Activated CD4-positive, CD25-positive, alpha-beta regulatory T cell treated with anti-CD3 and anti-CD28 coated beads, Interleukin-2, amount 50 U/mL, for 24 hours (primary cell): Measurements from ENCODE around the gene PDE2A.
A peak's percentile ranks its signal among the peaks of the same experiment; 100 is the strongest.

Experiments
- ATAC-seq, 2 donors: fragments of 150-1000 bp; cut with Tn5 transposase; one replicate each; pipeline ENCODE4 v1.10.0; 2021; ENCODE audit warnings: mild to moderate bottlenecking in 1 of 2, moderate library complexity in 1 of 2

Gene PDE2A

DNA sequence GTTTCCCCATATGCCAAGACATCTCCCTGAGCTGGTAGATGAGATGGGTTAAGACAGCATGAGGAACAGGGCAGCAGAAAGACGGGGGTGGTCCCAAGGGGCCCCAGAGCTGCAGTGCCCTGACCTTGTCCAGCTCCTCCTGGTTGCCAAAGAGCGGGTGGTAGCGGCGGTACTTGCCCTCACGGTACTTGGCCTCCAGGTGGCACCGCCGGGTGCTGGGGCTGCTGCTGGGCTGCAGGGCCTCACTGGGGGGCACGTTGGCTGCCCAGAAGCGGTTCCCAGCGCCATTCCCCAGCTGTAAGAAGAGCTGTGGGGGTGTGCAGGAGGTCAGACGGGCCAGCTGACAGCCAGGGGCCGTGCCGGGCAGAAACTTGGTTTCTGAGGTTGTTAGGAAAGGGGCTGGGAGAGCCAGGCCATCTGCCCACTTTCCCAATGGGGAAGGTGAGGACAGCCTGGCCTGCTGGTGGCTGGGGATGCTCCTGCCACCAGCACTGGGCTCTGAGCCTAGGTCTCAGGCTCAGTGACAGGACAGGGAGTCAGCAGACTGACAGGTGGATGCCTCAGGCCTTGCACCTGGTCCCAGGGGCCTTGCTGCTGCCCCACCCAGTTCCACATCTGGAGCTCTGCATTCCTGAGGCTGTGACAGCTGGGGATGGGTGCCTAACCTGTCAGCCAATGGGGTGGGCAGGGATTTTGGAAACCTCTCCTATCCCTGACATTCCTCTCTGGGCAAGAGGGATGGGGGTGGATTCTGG lies 30.0 kb upstream of the PDE2A start:
- ATAC-seq = no peak

DNA sequence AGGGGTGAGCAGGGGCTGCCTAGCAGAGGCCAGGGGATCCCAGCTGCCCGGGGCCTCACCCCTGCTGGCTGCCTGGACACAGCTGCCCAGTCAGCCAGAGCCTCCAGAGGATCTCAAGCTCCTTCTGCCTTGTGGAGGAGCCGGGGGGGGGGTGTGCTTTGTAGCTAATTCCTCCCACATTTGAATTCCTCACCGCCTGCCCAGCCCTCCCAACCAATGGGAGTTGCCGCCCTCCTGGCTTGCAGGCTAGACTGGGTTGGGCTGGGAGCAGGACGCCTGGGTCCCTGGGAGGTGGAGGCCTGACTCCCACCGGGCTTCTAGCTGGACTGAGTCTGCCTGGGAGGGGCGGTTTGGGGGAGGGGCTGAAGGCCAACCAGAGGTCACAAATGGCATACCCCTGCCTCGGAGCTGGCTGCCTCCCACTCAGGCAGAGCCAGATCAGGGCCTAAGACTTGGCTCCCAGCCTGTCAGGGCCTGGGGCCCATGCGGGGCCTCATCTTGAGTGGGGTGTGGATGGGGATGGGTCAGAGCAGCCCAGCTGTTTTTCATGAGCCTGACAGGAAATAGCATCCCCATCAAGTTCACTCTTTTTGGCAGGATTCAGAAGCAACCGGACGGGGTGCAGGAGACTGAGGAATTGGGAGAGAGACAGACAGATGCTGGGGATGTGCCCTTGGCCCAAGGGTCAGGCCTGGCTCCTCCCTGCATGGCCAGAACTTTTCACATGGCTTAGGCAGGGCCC lies 29.2 kb upstream of the PDE2A start:
- no peak for ATAC-seq

DNA sequence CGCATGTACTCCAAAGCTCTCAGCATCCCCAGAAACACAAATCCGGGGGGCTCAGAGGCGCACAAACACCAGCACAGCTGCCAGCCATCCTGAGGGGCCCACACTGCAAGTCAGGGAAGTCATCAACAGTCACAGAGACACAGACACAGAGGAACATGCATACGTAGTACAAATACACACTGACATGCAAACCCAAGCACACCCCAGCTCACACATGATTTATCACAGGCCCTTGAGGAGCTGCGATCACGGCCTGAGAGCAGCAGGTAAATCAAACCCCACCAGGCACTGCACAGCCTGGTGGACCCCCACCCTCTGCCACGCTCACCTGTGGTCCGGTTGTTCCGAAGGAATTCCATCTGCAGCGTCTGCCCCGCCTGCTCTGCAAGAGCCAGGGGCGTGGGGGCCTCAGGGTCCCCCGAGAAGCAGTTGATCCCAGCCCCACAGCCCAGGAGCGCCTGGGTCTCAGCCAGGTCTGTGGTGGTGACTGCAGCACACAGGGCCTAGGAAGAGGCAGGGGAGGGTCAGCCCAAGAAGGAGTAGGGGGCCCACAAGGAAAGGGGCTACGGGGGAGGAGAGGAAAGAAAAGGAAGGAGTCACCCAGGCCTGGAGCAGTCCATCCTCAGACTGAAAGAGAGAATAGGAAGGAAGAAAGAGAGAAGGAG lies 28.5 kb upstream of the PDE2A start:
- no peak for ATAC-seq

DNA sequence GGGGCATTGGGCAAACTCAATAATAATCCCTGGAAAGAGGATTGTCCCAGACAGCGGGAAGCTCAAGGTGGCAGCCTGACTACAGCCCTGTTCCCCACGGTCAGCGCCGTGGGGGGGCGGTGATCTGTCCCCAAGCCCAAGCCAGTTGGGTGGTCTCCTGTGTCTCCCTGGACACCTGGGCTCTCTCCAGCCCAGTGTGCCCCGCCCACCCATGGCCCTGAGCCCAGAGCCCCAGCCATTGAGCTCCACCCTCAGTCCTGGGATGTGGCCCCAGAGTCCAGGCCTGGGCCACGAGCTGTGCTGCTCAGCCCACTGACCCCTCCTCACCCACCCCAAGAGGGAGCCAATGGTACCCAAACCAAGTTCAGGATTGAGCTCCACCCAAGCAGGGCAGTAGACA lies 27.9 kb upstream of the PDE2A start:
- no peak for ATAC-seq

DNA sequence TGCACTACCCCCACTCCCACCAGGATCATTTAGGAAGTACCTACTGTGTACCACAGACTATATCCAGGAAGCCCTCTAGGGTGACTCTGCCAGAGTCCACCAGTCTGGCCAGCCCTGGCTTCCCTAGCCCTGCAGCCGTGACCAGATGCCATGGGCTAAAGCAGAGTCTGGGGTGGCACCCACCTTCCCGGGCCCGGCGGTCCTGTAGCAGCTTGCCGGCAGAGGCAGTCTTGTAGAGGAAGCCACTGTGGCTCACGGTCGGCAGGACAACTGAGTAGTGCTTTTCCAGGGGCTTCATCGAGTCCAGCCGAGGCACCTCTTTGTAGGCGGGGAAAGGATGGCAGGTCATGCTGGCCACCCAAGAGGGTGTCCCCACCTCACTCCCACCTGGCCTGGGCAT lies 27.2 kb upstream of the PDE2A start:
- ATAC-seq = no peak

DNA sequence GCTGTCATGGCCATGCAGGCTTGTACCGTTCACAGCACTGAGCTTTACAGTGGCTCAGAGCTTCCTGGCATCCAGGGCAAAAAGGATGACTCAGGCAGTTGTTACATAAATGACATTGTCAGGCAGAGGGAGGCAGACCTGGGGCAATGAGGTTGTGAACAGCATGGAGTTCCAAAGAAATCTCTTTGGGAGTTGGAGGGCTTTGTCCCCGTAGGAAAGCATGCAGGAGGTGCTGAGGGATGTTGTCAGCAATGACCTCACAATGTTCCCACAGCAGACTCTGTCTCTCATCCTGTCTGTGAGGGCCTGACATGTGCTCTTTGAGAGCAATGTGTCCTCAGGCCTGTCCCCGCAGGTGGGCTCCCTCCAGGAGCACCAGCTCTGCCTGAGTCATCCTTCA lies 25.9 kb upstream of the PDE2A start:
- no peak for ATAC-seq

DNA sequence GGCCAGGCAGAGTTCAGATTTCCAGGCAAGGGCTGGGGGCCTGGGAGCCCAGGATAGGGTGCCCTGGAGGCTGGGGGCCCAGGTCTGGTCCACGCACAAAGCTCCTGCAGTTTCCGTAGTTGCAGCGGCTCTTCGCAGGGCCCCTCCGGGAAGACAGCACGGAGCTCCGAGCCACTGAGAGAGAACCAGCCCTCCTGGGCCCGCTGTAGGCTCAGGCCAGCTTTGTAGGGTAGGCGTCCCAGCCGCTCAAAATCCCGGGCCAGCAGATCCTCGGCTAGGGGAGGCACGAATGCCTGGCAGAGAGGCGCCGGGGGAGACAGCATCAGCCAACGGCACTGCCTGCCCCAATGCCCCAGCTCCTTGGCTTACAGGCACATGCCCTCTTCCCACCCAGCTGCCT lies 23.6 kb upstream of the PDE2A start:
- no peak for ATAC-seq

DNA sequence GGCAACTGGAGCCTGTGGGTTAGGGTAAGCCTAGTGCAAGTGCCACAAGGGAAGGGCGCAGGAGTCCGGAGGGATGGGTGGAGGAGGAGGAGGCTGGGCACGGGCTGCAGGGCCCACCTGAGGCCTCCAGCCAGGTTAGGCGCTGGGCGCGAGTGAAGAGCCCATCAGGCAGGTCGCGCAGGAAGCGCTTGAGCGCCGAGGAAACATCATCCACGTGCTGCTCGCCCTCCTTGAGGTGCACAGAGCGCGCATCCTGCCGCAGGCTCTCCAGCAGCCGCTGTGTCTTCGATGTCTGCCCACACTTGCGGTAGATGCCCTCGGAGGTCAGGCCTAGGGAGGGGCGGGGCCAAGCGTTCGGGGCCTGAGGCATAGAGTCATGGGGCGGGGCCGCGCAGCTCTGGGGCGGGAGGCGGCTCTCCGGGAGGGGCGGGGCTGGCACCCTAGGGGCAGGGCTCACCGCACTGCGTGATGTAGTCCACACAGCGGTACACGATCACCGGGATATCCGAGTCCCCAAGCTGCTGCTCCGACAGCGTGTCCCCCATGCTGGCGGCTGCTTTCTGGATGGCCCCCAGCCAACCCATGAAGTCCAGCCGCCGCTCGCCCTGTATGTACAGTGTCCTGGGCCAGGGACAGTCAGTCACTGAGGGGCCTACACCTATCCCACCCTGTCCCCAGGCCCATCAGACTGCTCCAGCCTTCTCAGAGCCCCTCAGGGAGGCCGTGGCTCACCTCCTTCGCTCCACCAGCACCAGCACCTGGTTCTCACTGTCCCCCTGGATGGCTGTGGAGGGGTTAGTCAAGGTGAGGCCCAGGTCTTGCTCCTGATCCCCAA lies 22.9 kb upstream of the PDE2A start:
- ATAC-seq = no peak

DNA sequence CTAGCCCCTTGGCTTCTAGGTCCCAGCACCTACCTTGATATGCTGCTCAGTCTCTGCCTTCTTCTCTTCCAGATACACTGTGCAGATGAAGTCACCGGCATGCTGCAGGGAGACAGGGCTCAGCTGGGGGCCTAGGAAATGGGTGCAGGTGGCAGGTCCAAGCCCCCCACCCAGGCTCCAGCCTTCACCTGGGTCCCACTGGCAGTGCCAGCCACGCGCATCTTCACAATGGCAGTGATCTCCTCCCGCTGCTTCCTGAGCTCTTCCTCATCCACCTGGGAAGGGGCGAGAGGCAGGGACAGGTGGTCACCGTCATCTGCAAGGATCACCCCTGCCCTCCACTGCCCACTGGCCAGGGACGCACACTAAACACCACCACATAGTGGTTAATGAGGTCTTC lies 21.1 kb upstream of the PDE2A start:
- ATAC-seq = no peak

DNA sequence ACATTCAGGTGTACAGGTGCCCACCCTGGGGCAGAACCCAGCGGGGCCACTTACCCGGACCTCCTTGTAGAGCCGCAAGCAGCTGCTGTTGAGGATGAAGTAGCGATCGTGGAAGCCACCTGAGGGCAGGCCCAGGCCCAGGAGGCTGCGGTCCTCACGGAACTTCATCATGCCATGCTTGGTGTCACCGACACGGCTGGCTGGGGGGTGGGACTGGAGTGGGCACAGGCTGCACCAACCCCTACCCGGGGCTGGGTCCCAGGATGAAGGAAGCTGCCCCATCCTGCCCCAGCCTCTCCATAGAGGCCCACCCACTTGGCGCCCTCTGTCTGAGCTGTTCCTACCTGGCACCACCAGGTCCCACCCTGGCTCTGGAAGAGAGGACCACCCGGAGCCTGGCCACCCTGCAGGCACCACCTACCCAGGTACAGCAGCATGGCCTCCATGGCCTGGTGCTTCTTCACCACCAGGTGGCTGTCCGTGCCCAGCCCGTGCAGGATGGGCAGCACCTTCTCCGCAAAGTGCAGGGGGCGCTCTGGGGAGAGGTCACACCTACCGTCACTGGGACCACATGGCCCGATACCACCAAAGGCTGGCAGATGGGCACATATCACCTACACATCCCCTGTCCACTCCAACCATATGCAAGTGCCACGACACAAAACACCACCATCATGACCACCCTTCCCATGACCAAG lies 19.2 kb upstream of the PDE2A start:
- ATAC-seq = no peak

DNA sequence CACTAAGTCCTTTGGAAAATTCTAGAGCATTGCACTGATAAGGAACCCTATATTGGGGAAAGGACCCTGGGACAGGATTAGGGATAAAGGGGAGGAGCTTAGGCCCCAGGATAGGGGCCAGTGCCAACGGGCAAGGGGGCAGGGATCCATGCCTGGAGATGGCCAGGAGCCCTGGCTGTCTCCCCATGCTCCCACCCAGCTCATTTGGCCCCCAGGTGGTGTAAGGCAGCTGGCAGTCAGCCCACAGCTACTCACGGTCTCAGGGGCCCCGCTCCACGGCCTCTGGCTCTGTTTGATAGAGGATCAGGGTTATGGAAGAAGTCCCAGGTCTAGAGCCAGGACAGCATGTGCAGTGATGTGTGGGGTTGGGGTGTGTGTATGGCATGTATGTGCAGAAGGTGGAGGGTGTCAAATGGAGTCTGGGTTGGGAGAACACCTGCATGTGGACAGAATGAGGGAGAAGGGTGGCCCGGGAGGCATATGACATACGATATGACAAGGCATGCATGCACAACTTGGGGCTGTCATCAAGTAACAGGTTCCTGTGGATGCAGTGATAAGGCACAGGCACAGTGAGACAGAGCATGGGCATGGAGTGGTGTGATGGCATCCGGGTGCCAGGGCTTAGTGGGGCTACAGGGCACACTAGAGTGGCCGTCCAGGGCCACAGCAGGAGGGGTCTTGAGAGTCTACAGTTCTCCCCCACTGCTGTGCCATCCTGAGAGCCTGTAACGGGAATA lies 18.4 kb upstream of the PDE2A start:
- no peak for ATAC-seq

DNA sequence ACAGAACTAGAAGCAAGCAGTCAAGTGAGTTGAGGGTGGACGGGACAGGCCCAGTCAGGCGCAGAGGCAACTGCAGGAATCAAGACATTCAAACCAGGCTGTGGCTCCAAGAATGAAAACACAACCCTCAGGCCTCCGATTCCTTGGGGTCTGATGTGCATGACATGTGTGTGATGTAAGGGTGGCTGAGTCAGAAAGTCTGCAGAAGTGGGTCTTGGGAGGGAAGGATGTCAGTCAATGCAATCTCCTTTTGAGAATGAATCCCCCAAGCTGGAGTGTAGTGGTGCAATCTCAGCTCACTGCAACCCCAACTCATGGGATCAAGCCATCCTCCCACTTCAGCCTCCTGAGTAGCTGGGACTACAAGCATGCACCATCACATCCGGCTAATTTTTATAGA lies 15.9 kb upstream of the PDE2A start:
- no peak for ATAC-seq

DNA sequence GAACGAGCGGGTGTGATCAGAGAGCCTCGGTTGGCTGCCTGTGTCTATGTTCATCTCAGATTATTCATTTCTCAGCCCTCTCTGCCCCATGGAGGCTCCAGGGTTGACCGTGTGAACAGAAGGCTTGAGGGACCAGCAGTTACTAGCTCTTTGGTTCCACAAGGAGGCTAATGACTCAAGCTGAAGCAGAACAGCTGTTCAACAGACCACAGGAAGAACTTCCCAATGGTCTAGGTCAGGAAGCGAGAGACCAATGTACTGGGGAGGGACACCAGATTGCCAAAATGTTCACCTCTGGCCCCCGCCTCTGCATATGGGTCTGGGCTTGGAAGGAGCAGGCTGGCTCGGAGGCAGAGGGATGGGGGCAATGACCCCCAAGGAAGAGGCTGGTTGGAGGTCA lies 14.7 kb upstream of the PDE2A start:
- no peak for ATAC-seq

DNA sequence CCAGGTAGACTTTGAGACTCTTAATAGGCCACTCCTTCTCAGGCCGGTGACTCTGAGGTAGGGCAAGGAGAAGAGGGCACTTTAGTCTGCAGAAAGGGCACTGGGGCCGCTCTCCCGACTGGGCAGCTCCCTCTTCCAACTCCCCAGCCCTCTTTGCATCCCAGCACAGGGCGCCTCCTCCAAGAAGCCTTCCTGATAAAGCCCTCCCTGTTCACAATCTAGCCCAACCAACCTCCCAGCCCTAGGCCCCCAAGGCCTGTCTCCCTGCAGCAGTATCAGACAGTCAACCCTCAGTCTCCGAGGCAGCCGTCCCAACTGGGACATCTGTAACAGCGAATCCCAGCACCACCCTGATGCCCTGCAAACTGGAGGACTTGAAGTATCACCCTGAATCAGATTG lies 14.3 kb upstream of the PDE2A start:
- no peak for ATAC-seq

DNA sequence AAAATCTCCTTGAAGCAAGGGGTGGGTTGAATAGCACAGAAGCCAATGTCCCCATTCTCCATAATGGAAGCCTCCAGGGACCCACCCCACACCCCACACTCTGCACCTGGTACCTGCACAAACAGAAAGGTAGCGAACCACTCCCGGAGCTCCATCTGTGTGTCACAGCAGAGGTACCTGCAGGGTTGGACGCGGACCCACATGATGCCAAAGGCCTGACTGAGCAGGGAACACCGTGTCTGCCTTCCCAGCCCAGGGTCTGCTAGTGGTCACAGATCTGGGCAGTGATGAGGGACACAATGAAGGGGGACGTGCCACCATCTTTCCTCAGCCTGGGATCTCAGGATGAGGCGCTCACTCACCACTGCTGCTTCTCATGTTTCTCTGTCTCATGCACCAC lies 13.1 kb upstream of the PDE2A start:
- no peak for ATAC-seq

DNA sequence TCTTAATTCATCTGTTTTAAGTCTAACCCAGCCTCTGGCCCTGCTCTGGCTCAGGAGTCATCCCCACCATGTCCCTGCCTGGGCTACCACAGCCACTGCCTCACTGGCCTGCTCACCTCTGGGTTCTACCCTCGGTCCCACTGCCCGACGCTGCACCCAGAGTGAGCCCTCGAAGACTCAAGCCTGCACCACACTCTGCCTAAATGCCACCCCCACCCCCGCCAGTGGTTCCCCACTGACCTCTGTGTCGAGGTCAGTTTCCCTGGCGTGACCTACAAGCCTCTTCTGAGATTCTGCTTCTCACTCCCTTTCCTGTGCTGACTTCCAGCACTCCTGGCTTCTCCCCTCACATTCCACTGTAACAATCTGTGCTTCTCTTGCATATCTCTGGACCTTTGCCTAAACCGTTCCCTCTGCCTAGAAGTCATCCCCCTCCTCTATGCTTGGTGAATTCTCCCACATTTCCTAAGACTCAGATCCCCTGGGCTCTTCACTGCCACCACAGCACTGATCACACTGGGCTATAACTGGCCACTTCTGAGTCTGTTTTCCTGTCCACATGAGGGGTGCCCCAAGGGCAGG lies 12.5 kb upstream of the PDE2A start:
- ATAC-seq = no peak

DNA sequence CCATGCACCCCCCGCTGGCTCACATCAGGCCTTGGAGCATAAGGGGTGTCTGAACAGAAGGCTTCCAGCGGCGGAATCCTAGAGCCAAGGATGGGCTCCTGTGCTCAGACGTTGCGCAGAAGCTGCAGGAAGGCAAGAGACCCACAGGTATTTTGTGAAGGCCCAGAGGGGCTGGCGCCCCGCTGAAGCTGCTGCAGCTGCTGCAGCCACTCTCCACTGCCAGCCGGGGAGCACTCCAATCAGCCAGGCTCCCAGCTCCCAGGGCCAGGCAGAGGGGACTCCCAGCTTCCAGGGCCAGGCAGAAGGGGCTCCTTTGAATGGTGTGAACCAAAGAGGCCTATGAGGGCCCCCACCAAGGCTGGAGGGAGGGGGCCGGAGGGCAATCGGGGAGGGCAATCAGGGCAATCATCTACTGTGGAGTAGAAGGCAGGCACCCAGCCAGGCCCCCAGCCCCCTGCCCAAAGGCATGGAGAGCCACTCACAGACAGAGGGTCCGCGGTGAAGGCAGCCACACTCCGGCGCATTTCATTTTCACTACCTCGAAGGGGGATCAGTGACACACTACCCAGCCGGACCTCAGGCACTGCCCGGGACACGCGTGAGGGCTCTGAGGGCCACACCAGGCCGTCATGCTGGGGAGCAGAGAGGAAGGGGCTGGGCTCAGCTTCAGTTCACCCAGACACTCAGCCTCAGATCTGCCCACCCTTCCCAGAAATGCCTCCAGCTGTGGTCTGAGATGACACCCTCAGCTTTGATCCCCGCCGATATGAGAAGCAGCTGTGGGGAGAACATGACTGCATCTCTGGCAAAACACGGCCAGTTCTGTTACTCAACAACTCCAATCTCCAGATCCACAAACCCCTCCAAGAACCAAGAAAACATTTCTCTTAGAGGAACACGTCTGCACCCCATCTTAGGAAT lies 11.6 kb upstream of the PDE2A start:
- peak; percentile 12 to 36 for ATAC-seq

DNA sequence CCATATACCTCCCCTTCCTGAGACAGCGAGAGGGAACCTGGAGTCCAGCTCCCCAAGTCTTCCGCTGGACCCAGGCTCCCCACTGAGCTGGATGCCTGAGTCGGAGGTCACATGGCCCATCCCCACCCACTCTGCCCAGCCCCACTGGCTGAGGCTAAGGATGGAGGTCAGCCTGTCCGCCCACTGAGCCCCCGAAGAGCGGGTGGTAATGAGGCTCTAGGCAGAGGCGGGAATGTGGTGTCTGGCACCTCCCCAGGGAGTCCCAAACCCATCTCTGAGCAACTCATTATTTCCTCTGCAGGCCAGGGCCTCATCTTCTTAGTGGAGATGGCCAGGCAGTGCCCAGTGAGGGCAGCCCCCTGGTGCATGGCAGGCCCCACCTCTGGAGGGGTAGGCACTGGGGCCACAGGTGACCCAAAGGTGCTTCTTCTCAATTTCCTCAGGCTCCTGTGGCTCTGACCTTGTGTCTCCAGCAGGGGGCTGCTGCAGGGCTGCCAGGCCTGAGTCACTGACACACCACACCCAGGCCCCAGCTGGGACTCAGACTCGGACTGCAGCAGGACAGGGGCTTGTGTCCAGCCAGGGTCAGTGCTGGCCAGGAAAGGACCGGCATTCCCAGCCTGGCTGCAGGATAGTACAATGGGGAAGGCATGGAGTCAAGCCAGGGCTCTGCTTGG lies 10.2 kb upstream of the PDE2A start:
- ATAC-seq = peak; percentile 70 to 73

DNA sequence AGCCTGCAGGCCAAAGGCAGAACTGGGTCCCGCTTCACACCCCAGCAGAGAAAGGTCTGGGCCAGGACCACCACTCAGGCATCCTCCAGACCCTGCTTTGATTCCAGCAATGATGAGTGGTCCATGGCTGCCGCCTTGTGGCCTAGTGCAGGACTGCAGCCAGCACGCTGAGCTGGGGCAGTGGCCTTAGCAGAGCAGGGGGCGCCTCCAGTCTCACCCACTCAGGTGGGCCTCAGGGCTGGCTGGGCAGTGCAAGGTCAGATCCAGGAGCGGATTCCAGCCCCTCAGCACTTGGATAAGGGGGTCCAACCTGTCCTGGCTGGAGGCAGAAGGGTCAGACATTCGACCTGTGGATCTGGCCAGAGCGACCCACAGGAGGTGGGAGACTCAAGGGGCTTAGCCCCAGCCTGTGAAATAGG lies 9.6 kb upstream of the PDE2A start:
- peak; percentile 62 to 69 for ATAC-seq

DNA sequence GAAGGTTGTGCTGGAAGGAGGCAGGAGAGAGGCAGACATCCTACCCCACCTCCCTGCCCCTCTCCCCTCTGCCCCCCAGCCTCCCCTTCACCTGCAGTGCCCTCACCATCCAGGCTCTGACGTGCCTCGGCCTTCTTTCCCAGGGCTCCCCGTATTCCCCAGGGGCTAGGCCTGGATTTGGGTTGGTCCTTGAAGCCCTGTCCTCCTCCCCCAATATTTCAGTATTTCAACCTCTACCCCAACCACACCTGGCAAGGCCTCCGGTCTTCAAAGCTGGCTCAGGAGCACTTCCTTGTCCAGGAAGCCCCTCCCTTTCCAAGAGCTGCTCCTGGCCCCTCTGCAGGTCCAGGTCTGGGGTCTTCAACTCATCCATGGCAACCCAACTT lies 8.6 kb upstream of the PDE2A start:
- ATAC-seq = no peak
